GM18873 (cell line): ENCODE results near the gene GUCA2A.

Experiments
- ATAC-seq: cut with Tn5 transposase; IDR thresholded peaks from one replicate; pipeline ENCODE4 v1.9.1; 2021; ENCODE audit warnings: mild to moderate bottlenecking, moderate library complexity, moderate number of reproducible peaks; ENCODE audit not compliant: unreplicated experiment, low FRiP score

The GUCA2A gene

GRCh38 chr1:42178249-42178648, 13.7 kb upstream of the GUCA2A start:
- ATAC-seq, result no peak

- ATAC-seq, result no peak
These were observed 13.0 kb upstream of the GUCA2A start for GRCh38 chr1:42177541-42177981.

DNA sequence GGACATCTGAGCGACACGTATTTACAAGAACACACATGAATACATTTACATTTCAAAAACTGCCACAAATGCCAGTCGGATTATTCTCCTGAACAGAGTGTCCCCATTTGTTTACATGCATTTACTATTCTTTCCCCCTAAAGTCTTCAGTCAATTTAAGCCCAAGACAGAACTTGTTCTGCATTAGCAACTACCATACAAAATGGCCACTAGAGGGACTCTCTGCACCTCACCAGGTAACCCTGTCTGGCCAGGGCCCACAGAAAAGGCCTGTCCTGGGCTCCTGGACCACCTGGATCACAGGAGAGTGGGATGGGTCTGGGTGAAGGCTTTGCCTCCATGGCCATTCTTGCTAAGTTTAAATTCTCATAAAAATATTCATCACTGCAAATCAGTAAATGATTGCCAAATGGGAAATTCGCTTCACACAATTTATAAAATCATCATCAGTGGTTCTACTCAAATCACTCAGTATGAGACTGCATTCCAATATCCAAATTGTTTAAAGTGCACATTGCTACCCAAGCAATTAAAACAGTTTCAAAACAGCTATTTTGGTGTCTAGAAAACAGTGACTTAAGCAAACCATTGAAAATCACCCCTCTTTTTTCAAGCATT, 12.5 kb upstream of the GUCA2A start:
- no peak for ATAC-seq

DNA sequence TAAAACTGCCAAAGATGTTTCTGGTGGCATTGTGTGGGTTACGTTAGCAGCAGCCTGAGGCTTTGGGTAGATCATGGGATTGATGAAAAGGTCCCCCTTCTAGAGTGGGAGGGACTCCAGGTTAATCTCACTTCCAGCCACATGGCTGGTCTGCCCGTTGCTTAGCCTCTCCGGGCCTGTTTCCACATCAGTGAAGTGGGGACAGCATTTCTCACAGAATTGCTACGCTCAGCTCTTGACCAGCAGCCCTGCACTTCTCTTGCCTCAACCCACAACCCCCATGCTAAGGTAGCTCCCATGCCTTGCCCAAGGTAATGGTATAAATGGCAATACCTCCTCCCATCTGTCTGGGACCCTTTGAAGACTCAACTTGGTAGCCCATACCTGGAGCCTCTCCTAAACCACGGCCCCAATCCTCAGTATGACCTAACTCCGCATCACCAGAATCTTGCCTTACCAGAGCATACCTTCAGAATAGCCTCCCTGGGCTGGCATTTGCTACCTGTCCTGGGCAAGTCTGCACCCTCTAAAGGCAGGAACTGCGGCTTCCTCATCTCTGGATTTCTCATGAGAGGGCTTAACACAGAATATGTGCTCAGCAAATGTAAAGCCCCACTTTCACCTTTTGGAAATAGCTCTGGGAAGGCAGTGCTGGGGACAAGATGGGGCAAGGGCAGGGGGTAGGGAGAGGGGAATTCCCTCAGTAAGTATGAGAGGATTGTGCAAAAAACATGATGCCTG, 10.9 kb upstream of the GUCA2A start:
- no peak for ATAC-seq

DNA sequence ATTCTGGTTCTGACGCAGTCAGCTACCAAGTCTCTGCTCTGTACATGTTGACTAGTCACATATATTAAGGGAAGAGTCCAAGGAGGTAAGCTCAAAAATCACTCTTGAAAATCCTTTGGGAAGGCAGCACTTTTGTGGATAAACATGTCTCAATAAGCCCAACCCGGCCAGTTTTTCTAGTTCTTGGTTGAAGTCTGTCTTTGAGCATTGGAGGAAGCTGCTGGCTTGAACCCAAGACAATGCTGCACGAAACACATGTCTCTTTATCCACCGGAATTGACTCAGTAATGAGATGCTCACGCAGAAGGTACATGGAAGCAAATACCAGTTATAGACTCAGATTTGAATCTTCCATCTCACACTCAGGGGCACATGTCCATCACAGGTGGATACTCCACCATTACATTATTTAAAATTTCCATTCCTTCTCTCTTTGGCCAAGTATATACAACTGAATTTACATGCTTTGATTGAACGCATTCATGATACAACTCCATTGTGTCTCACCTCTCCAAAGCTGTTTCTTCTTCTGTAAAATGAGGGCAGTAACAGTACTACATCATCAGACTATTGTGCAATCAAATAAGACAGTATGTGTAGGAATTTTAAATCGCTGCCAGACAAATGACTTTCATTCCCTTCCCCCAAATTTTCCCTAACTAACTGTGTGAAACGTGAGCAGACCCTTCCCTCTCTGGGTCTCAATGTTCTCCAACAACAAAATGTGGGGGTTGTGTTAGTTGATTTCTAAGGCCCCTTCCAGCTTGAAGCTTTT, 9.6 kb upstream of the GUCA2A start:
- no peak for ATAC-seq

GRCh38 chr1:42173155-42173933, 8.8 kb upstream of the GUCA2A start:
- ATAC-seq, result no peak

DNA sequence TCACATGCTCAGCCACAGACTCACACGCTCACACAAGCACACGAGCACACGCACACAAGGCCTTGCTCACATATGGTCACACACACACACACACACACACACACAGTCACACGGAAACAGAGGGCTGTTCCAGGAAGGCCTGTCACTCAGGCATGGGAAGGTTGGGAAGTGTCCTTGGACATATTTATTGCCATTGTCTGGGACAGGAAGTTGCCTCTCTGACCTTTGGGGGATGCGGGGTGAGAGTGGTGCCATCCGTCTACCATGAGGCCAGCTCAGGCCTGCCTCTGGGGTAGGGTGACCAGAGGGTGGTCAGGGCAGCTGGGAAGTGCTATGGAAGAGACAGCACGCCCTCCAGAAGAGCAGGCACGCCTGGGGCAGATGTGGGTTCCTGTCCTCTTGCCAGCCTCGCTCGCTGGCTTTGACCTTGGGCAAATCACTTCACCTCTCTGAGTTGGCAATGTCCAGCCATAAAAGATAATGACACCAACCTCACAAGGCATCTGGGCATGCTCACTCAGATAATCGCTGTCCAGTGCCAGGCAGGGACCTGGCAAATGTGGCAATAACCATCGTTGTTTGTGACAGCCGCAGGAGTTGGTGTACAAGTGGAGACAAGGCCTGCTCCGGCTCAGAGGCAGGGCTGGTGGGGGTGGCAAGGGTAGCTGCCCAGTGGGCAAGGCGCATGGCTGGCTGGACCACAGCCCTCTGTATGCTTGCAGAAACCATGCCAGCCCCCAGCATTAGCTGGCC, 8.0 kb upstream of the GUCA2A start:
- no peak for ATAC-seq

DNA sequence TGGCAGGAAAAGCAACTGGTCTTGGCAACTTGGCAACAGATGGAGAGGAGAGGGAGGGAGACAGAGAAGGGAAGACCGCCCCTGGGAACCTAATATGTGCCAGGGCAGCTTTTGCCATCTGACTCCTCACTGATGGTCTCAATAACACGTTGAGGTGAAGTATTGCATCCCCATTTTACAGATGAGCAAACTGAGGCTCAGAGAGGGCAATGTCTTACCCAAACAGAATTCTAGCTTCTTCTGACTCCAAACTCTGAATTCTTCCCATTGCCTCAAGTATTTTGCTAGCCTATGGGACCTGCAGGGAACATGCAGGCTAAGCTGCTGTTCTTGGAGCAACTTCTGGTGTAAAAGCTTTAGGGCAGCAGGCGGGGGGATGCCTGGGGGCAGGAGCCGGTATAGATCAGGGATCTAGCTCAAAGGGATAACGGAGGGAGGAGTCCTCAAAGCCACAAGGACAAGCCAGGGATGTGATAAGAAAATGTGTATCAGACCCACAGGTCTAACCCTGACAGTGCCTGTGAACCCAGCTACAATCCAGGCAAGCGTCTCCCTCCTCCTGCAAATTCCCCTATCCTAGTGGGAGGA, 7.2 kb upstream of the GUCA2A start:
- ATAC-seq, result no peak

DNA sequence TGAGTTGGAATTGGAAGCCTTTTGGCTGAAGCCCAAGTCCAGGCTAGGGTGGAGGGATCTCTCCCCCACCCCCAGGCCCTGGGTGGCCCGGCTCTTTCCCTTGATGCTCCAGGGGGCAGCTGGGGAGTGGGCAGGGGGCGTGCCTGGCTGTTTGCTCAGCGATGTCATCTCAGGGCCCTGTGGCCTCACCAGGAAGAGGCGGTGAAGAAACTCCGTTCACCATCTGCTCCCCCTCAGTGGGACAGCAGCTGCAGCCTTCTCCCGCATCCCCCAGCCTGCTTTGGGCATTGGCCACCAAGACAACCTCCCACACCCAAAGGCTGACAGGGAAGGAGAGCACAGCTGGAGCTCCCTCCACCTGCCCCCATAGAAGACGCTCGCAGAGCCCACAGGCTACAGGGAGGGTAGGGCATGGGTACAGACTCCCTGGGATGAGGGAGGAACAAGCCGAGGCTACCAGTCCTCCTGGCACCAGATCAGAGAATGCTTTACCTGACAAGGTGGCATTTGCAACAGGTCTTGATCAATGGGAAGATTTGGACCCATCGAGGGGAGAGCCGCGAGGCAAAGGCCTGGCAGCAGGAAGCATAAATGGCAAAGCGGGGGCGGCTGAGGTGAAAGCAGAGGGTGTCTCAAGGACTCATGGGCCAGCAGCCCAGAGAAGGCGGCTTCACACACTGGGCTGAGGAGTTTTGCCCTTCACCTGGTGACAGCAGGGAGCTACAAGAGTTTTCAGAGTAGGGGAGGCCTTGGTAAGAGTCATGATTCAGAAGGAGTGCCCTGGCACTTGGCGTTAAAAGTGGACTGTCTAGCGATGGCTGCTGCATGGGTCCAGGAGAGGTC, 6.5 kb upstream of the GUCA2A start:
- ATAC-seq, result no peak

DNA sequence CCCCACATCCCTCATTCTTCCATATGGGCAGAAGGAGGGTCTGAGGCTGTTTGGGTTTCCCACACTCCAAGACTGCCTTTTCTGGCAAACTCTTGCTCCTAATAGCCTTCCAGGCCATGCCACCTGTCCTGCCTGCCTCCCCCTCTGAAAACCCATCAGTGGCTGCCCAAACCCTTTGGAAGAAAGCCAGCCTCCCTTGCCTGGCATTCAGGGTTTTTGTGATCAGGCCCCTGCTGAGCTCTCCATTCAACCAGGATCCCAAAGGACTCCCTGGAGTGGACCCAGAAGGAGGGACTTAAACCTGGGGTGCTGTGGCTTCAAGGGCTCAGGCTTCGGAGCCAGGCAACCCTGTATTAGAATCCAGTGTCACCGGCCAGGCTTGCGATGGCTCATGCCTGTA, 4.2 kb upstream of the GUCA2A start:
- ATAC-seq, result no peak

GRCh38 chr1:42168391-42168670, 3.8 kb upstream of the GUCA2A start:
- ATAC-seq, result no peak

DNA sequence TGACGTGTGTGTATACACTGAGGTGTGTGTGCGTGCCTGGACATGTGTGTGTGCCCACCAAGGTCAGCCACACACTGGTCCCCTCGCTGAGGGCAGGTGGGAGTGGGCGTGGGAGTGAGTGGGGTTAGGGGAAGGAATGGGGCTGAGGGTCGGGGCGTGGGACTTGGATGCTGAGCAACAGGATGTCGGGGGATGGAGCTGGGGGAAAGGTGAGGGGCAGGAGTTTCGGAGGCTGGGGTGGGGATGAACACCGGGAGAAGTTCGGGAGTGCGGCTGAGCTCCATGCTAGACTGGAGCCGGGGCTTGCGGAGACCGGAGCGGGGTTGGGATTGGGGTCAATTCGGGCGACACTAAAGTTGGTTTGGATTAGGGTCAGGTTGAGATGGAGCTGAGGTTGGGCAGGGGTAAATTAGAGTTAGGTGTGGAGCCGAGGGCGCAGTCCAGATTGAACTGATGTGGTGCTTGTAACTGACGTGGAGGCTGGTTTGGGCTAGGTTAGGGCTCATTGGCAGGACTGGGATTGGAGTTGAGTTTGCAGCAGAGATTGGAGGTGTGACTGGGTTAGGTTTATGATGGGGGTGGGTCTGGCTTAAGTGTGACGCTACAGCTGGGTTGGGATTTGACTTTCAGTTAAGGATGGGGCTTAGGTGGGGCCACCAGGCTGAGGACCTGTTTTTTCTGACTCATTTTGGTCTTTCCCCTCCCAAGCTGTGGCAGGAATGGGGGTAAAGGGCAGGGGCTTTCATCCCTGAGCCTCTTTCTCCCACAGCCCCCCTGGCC, 3.3 kb upstream of the GUCA2A start:
- ATAC-seq, result no peak

DNA sequence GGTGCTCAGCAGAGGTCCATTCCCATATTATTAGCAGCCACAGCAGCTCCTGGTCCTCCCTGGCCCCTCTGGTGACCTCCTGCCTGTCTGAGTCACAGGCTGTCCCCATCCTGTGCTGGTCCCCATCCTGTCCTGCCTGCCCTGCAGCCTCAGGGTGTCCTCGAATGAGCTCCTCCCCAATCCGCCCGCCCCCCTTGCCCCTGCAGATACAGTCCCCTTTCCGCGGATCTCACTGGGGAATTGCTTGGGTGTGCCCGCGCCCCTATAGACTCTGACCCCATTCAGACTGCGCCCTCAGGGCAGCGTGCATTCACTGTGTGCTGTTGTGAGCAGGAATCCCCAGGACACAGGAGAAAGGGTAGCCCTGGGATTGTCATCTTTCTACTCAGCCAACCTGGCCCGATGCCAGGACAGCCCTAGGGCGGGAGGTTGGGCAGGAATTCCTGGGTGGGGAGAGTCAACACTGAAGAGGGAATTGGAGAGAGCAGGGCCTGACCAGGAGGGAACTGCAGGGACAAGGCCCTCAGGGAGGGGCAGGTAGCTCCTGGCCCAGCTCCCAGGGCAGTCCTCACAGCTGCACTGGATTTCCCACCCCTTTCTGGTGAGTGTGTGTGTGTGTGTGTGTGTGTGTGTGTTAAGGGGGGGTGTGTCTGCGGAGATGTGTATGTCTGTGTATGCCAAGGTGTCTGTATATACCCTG, 1.1 kb upstream of the GUCA2A start:
- ATAC-seq, result no peak

- ATAC-seq, result no peak
These were observed 725 bp downstream of the GUCA2A start for GRCh38 chr1:42163536-42164503.

- ATAC-seq, result no peak
These were observed 1.4 kb downstream of the GUCA2A start for GRCh38 chr1:42163114-42163513.

- ATAC-seq, result no peak
These were observed 2.4 kb downstream of the GUCA2A start for GRCh38 chr1:42162181-42162580.

DNA sequence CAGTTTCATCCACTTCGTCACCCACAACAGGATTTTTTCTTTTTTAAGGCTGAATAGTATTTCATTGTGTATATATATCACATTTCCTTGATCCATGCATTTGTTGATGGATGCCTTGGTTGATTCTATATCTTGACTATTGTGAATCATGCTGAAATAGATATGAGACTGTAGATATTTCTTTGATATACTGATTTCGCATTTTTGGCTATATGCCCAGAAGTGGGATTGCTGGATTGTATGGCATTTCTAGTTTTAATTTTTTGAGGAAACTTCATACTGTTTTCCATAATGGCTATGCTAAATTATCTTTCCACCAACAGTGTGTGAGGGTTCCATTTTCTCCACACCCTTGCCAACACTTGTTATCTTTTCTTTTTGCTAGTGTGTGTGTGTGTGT, 6.4 kb downstream of the GUCA2A start:
- no peak for ATAC-seq
